ENCODE data around the gene PLCB1. TPM values are rescaled to one million over a fixed set of nuclear protein-coding genes. Genes with fewer than 3 reads are reported as not detected.

Gene PLCB1
- total and polyA plus RNA-seq, 2 of the 4 experiments (the other 2 are of a cell fraction) = 5.6 to 16.1 TPM

DNA sequence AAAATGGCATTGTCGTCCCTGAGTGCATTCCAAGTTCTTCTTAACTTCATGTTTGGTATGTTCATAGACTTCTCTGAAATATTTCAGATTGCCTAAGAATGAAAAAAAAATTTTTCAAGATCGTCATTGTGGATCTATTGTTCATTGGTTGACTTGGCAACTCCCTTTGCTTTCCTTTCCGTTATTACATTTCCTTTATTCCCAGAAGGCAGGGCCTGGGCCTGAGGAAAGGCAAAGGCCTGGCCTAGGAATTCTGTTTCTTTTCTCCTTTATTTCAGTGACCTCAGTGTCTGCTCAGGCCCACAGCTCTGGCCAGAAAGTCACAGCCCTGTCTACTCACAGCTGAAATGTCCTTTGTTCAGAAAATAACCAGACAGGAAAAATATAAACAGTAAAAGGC, 535.2 kb downstream of the PLCB1 start:
- H2BK15ac ChIP-seq (ENCODE audit: low read depth, low read length) = no peak overlapping the region
- H4K8ac ChIP-seq (ENCODE audit: low read depth in 2 of 2, low read length in 2 of 2) = no peak overlapping the region
- no peak overlapping the region for H3K4me3 ChIP-seq (ENCODE audit: insufficient read depth, low read depth, low read length)
- H3K4me2 ChIP-seq (ENCODE audit: low read depth, low read length) = no peak overlapping the region
- H2AK5ac ChIP-seq (ENCODE audit: low read depth, low read length) = no peak overlapping the region
- H3K18ac ChIP-seq (ENCODE audit: low read depth, low read length) = no peak overlapping the region
- DNase-seq (no peak), ATAC-seq (ENCODE audit: low read depth) (no peak)
- no peak overlapping the region for H3K9ac ChIP-seq (ENCODE audit: low read depth, low read length)
- H3K56ac ChIP-seq (ENCODE audit: extremely low read depth, insufficient read depth, low read length) = no peak overlapping the region
- intact Hi-C loops (cut with micrococcal nuclease) (no loop called here), in situ Hi-C loops (cut with MboI; ENCODE audit: low sequenced_read_pairs) (no loop called here), dilution Hi-C loops (cut with HindIII; ENCODE audit: low sequenced_read_pairs, unreplicated experiment) (no loop called here)
- POLR2A ChIA-PET (ENCODE audit: unreplicated experiment) = no interaction called here
- H3K9me3 ChIP-seq (ENCODE audit: control insufficient read depth, insufficient read depth, low read length) = no peaks in the 10 kb centered on the region
- no peaks in the 10 kb centered on the region for H3K27me3 ChIP-seq (ENCODE audit: control insufficient read depth, insufficient read depth, low read length)
- H2BK5ac ChIP-seq (ENCODE audit: low read depth, low read length, poor library complexity, severe bottlenecking) = no peak overlapping the region
- H4K20me1 ChIP-seq (ENCODE audit: insufficient read depth, low read length) = no peaks in the 10 kb centered on the region
- no peak overlapping the region for H2AFZ ChIP-seq (replicated peaks; ENCODE audit: low read length, poor library complexity)
- no peak overlapping the region for H3K14ac ChIP-seq (replicated peaks; ENCODE audit: low read depth, low read length)
- no peaks in the 10 kb centered on the region for H3K79me1 ChIP-seq (ENCODE audit: low read depth in 1 of 2, low read length in 2 of 2)
- H3K9me1 ChIP-seq (ENCODE audit: insufficient read depth, low read length) = no peaks in the 10 kb centered on the region
- H2BK20ac ChIP-seq (ENCODE audit: low read depth, low read length) = no peak overlapping the region
- CTCF ChIA-PET = no interaction called here
- no peak overlapping the region for H2AK9ac ChIP-seq (replicated peaks; ENCODE audit: low read depth, low read length, poor library complexity)
- H3K4ac ChIP-seq (ENCODE audit: low read depth, low read length) = no peak overlapping the region
- 89% methylated on average over 1 of the region's 3 CpGs; no CpG with 5 or more reads in 1 of the 2 experiments for WGBS, 2 experiments (ENCODE audit: extremely low coverage in 2 of 2, insufficient read length in 1 of 2)
- no peak for TF ChIP-seq RFX5 (IDR thresholded peaks at IDR 0.05; ENCODE audit: low read depth, low read length)
- TF ChIP-seq SMC3 (IDR thresholded peaks at IDR 0.05; ENCODE audit: low read depth, low read length) = no peak
- TF ChIP-seq RAD21 (IDR thresholded peaks at IDR 0.05; ENCODE audit: low read length) = no peak
- no peak for TF ChIP-seq CHD1 (IDR thresholded peaks at IDR 0.05; ENCODE audit: low read depth, low read length)
- TF ChIP-seq POLR2A (IDR thresholded peaks at IDR 0.05; ENCODE audit: low read depth, low read length) = no peak
- TF ChIP-seq RCOR1 (IDR thresholded peaks at IDR 0.05; ENCODE audit: insufficient replicate concordance, low read length) = no peak
- TF ChIP-seq, protein P1, sequence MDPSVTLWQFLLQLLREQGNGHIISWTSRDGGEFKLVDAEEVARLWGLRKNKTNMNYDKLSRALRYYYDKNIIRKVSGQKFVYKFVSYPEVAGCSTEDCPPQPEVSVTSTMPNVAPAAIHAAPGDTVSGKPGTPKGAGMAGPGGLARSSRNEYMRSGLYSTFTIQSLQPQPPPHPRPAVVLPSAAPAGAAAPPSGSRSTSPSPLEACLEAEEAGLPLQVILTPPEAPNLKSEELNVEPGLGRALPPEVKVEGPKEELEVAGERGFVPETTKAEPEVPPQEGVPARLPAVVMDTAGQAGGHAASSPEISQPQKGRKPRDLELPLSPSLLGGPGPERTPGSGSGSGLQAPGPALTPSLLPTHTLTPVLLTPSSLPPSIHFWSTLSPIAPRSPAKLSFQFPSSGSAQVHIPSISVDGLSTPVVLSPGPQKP (IDR thresholded peaks at IDR 0.05; ENCODE audit: borderline replicate concordance, low read depth, low read length) = no peak
- no peak for TF ChIP-seq CEBPB (IDR thresholded peaks at IDR 0.05; ENCODE audit: low read depth, low read length)
- no peak for TF ChIP-seq MAZ (IDR thresholded peaks at IDR 0.05; ENCODE audit: borderline replicate concordance, low read depth, low read length)
- H3K4me1 ChIP-seq (ENCODE audit: control insufficient read depth, insufficient read depth, low read length) = peaks cover 1% of the 10 kb centered on the region; the same call in 1 of the 2 replicates
- H2BK120ac ChIP-seq (ENCODE audit: low read depth, low read length) = no peak overlapping the region
- BruUV-seq (replicated peaks) = no TSS peak
- H4K91ac ChIP-seq (ENCODE audit: insufficient read depth, low read depth, low read length) = no peak overlapping the region
- no peak overlapping the region for H4K5ac ChIP-seq (ENCODE audit: low read depth, low read length)
- no peaks in the 10 kb centered on the region for H3K36me3 ChIP-seq (ENCODE audit: control insufficient read depth, insufficient read depth, low read length)
- no peak overlapping the region for H3K23ac ChIP-seq (ENCODE audit: low read depth, low read length)
- H3K27ac ChIP-seq (ENCODE audit: insufficient read depth, low read length) = no peak overlapping the region
